ENCODE data around the gene CDCA4. TPM values are rescaled to one million over a fixed set of nuclear protein-coding genes. Genes with fewer than 3 reads are reported as not detected.
A peak's percentile ranks its signal among the peaks of the same experiment; 100 is the strongest.

Gene CDCA4
- total RNA-seq, 4 donors from 2014 or later, result 27.7 to 38.6 (median 35.8) TPM

- Histone ChIP-seq H3K4me3 (no peak overlapping the region), H3K4me1 (peaks cover 4% of the 10 kb centered on the region), H3K9me3 (no peaks in the 10 kb centered on the region), H3K27ac (no peak overlapping the region), H3K36me3 (no peaks in the 10 kb centered on the region), H3K27me3 (peaks cover 2% of the 10 kb centered on the region)
- 90% methylated on average over 19 of the region's 25 CpGs for WGBS
- TF ChIP-seq POLR2AphosphoS5 (IDR thresholded peaks at IDR 0.05) (no peak), CTCF (IDR thresholded peaks at IDR 0.05) (no peak), EP300 (IDR thresholded peaks at IDR 0.05) (no peak), POLR2A (IDR thresholded peaks at IDR 0.05) (no peak)
- no peak for DNase-seq (ENCODE audit: low spot score in 2 of 2)
Measured at GRCh38 chr14:105049753-105050550, 29.1 kb upstream of the CDCA4 start.

GRCh38 chr14:105047283-105048016 lies 26.6 kb upstream of the CDCA4 start:
- H3K4me3 ChIP-seq, result no peak overlapping the region
- peaks cover 2% of the 10 kb centered on the region for H3K27me3 ChIP-seq
- H3K9me3 ChIP-seq, result no peaks in the 10 kb centered on the region
- H3K27ac ChIP-seq, result no peak overlapping the region
- TF ChIP-seq POLR2AphosphoS5 (IDR thresholded peaks at IDR 0.05) (no peak), EP300 (IDR thresholded peaks at IDR 0.05) (no peak)
- peaks cover 6% of the 10 kb centered on the region for H3K4me1 ChIP-seq
- 88% methylated on average over 20 of the region's 24 CpGs for WGBS
- no peak for DNase-seq (ENCODE audit: low spot score in 2 of 2)
- no peaks in the 10 kb centered on the region for H3K36me3 ChIP-seq

- Histone ChIP-seq H3K27ac (no peak overlapping the region), H3K9me3 (no peaks in the 10 kb centered on the region), H3K27me3 (peaks cover 2% of the 10 kb centered on the region), H3K4me1 (peaks cover 11% of the 10 kb centered on the region), H3K4me3 (no peak overlapping the region), H3K36me3 (no peaks in the 10 kb centered on the region)
- 100% methylated on average over 2 of the region's 9 CpGs for WGBS
- TF ChIP-seq POLR2AphosphoS5 (IDR thresholded peaks at IDR 0.05), result no peak
- TF ChIP-seq CTCF (IDR thresholded peaks at IDR 0.05), result no peak
- TF ChIP-seq POLR2A (IDR thresholded peaks at IDR 0.05), result no peak
- TF ChIP-seq EP300 (IDR thresholded peaks at IDR 0.05), result no peak
- DNase-seq (ENCODE audit: low spot score in 2 of 2), result no peak
Measured at GRCh38 chr14:105046891-105047282, 26.0 kb upstream of the CDCA4 start.

- Histone ChIP-seq H3K4me1 (peaks cover 17% of the 10 kb centered on the region), H3K9me3 (no peaks in the 10 kb centered on the region), H3K36me3 (no peaks in the 10 kb centered on the region), H3K27ac (no peak overlapping the region), H3K27me3 (peaks cover 2% of the 10 kb centered on the region), H3K4me3 (no peak overlapping the region)
- 7% methylated on average over 35 of the region's 42 CpGs for WGBS
- TF ChIP-seq EP300 (IDR thresholded peaks at IDR 0.05) (no peak), POLR2AphosphoS5 (IDR thresholded peaks at IDR 0.05) (peak in 1 of 3 donors; percentile 58), CTCF (IDR thresholded peaks at IDR 0.05) (peak; percentile 100)
- DNase-seq (ENCODE audit: low spot score in 2 of 2), result peak; percentile 95
Measured at GRCh38 chr14:105045710-105046326, 24.9 kb upstream of the CDCA4 start.

GRCh38 chr14:105043641-105044040 lies 22.8 kb upstream of the CDCA4 start:
- WGBS, result 77% methylated on average over 7 of the region's 7 CpGs
- TF ChIP-seq POLR2A (IDR thresholded peaks at IDR 0.05) (no peak), CTCF (IDR thresholded peaks at IDR 0.05) (no peak), POLR2AphosphoS5 (IDR thresholded peaks at IDR 0.05) (no peak), EP300 (IDR thresholded peaks at IDR 0.05) (no peak)
- no peak for DNase-seq (ENCODE audit: low spot score in 2 of 2)
- H3K36me3 ChIP-seq, result no peaks in the 10 kb centered on the region
- no peaks in the 10 kb centered on the region for H3K9me3 ChIP-seq
- peaks cover 2% of the 10 kb centered on the region for H3K27me3 ChIP-seq
- H3K4me3 ChIP-seq, result no peak overlapping the region
- H3K27ac ChIP-seq, result no peak overlapping the region
- H3K4me1 ChIP-seq, result peaks cover 17% of the 10 kb centered on the region
